ENCODE data around the gene ARGFX. TPM values are rescaled to one million over a fixed set of nuclear protein-coding genes. Genes with fewer than 3 reads are reported as not detected.

Gene ARGFX
- total and polyA plus RNA-seq, 2 of the 8 experiments (the other 6 are each of a cell fraction or from before 2014, with no cell fraction given): not detected

- no peak for TF ChIP-seq EZH2 (IDR thresholded peaks at IDR 0.05; ENCODE audit: low read depth, low read length, severe bottlenecking)
- TF ChIP-seq ATF3 (IDR thresholded peaks at IDR 0.05; ENCODE audit: insufficient read depth, low read depth, low read length): peak; percentile 74
- peak in 1 of 2 experiments; percentile 85; a peak in 1 of 4 replicates for TF ChIP-seq HDAC2 (IDR thresholded peaks at IDR 0.05; ENCODE audit: borderline replicate concordance in 1 of 2, low read depth in 2 of 2, low read length in 2 of 2)
- no peak for TF ChIP-seq CBX5 (IDR thresholded peaks at IDR 0.05; ENCODE audit: low read depth, low read length)
- no peak for TF ChIP-seq NRF1 (IDR thresholded peaks at IDR 0.05; ENCODE audit: low read depth, low read length)
- peak in 1 of 2 experiments; percentile 22; a peak in 1 of 4 replicates for TF ChIP-seq SIN3A (conservative IDR thresholded peaks at IDR 0.05 in 1 of 2, IDR thresholded peaks at IDR 0.05 in 1 of 2; ENCODE audit: low read depth in 1 of 2, low read length in 2 of 2)
- no peak for TF ChIP-seq CBX8 (IDR thresholded peaks at IDR 0.05; ENCODE audit: borderline replicate concordance, low read depth, low read length)
- TF ChIP-seq POLR2AphosphoS5 (IDR thresholded peaks at IDR 0.05; ENCODE audit: low read depth, low read length): peak; percentile 86
- TF ChIP-seq MAFK (IDR thresholded peaks at IDR 0.05; ENCODE audit: low read depth, low read length): peak; percentile 99
- peak; percentile 100 for TF ChIP-seq BACH1 (IDR thresholded peaks at IDR 0.05; ENCODE audit: low read length)
- TF ChIP-seq EP300 (IDR thresholded peaks at IDR 0.05; ENCODE audit: borderline replicate concordance in 1 of 2, low read depth in 2 of 2, low read length in 2 of 2): peak in 1 of 2 experiments; percentile 95; a peak in 2 of 3 replicates
- TF ChIP-seq JUND (IDR thresholded peaks at IDR 0.05; ENCODE audit: low read length): peak; percentile 88
- no peak for TF ChIP-seq RFX5 (IDR thresholded peaks at IDR 0.05; ENCODE audit: borderline replicate concordance, low read depth, low read length)
- TF ChIP-seq CREB1 (IDR thresholded peaks at IDR 0.05): 0 out of 2 replicates have a peak, but pooled peaks have one; percentile 35
- TF ChIP-seq SIX5 (IDR thresholded peaks at IDR 0.05; ENCODE audit: low read depth, low read length): no peak
- TF ChIP-seq SP2 (IDR thresholded peaks at IDR 0.05; ENCODE audit: low read length): no peak
- TF ChIP-seq CHD1 (IDR thresholded peaks at IDR 0.05; ENCODE audit: low read depth, low read length): no peak
- peak; percentile 65; the same call in 1 of the 2 replicates for TF ChIP-seq GTF2F1 (IDR thresholded peaks at IDR 0.05; ENCODE audit: borderline replicate concordance, low read depth, low read length)
- TF ChIP-seq POU5F1 (IDR thresholded peaks at IDR 0.05; ENCODE audit: low read depth, low read length): peak; percentile 87; the same call in 1 of the 2 replicates
- peak; percentile 19 for TF ChIP-seq TAF7 (optimal IDR thresholded peaks at IDR 0.05; ENCODE audit: borderline replicate concordance, low read depth, low read length)
- TF ChIP-seq SIRT6 (IDR thresholded peaks at IDR 0.05; ENCODE audit: low read length): no peak
- TF ChIP-seq CTBP2 (IDR thresholded peaks at IDR 0.05; ENCODE audit: borderline replicate concordance, insufficient read depth, insufficient read length, low read length): no peak
- TF ChIP-seq JUN (IDR thresholded peaks at IDR 0.05; ENCODE audit: low read depth, low read length): peak; percentile 60
Observed at GRCh38 chr3:121592856-121593702, 25.3 kb downstream of the ARGFX start, which contains the start of gene FBXO40 (continued).

All from H1 (cell line).